Activated naive CD4-positive, alpha-beta T cell treated with anti-CD3 and anti-CD28 coated beads for 36 hours (primary cell): ENCODE results near the gene THOC7. TPM values are rescaled to one million over a fixed set of nuclear protein-coding genes. Genes with fewer than 3 reads are reported as not detected.

ENCODE experiments used
- CTCF ChIA-PET: fragments of 350-600 bp; sonication (Branson Sonifier 250); formaldehyde crosslinking; loops from one replicate; lab custom pipeline; 2021; ENCODE audit warnings: antibody characterized with exemption; lab: Charles Lee
- DNase-seq: peaks from one replicate; pipeline ENCODE4 v3.0.0-alpha.2; 2020
- H3K27ac Mint-ChIP-seq: one replicate; pipeline ENCODE4 v1.8.0; 2021; ENCODE audit warnings: mild to moderate bottlenecking, mixed read lengths
- H3K27me3 Mint-ChIP-seq: one replicate; pipeline ENCODE4 v1.8.0; 2021; ENCODE audit warnings: low read depth, mixed read lengths
- H3K36me3 Mint-ChIP-seq: one replicate; pipeline ENCODE4 v1.8.0; 2021; ENCODE audit warnings: low read depth, mixed read lengths
- H3K4me1 Mint-ChIP-seq: one replicate; pipeline ENCODE4 v1.8.0; 2021; ENCODE audit warnings: low read depth, mixed read lengths
- H3K4me3 Mint-ChIP-seq: one replicate; pipeline ENCODE4 v1.8.0; 2021; ENCODE audit warnings: mild to moderate bottlenecking, moderate library complexity, mixed read lengths
- H3K9me3 Mint-ChIP-seq: one replicate; pipeline ENCODE4 v1.8.0; 2021; ENCODE audit warnings: mixed read lengths
- intact Hi-C: fragments of 100-400 bp; cut with micrococcal nuclease; formaldehyde crosslinking; loops from one replicate; pipeline ENCODE4 v1.15.1; 2023
- total RNA-seq, 2 experiments: library from RNA; stranded (reverse); gene quantifications; one replicate each; pipeline ENCODE4 v1.2.3, GENCODE V29; 2021

THOC7 gene
- total RNA-seq, 2 experiments from 2014 or later: 72.8 to 77.0 TPM

DNA sequence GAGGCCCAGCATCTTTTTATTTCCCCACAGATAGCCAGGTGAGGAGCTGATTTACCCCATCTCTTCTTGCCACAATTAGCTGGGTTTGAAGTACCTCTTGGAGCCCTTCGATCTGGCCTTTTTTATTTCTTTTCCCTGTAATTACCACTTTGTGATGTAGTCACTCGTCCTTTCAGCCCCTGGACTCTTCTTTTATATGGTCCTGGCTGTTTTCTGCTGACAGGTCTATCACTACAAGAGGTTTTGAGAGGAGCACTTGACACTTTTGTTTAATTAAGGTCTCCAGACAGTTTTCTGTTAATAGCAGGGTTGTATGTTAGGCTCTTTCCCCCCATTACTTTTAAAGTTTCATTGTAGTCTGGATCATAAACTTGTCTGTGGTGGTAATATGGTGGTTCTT lies 11.9 kb upstream of the THOC7 start:
- Mint-ChIP-seq H3K9me3 (no peaks in the 10 kb centered on the region), H3K4me3 (no peak overlapping the region), H3K27ac (no peak overlapping the region), H3K4me1 (peaks cover 51% of the 10 kb centered on the region), H3K27me3 (no peaks in the 10 kb centered on the region), H3K36me3 (peaks cover 4% of the 10 kb centered on the region)
- DNase-seq: no peak
- CTCF ChIA-PET: interaction anchor here (0.6 kb wide), 1 partner anchor 116 kb away, joined by 6 read pairs; no protein-coding TSS in a partner anchor
- intact Hi-C loops: no loop called here

DNA sequence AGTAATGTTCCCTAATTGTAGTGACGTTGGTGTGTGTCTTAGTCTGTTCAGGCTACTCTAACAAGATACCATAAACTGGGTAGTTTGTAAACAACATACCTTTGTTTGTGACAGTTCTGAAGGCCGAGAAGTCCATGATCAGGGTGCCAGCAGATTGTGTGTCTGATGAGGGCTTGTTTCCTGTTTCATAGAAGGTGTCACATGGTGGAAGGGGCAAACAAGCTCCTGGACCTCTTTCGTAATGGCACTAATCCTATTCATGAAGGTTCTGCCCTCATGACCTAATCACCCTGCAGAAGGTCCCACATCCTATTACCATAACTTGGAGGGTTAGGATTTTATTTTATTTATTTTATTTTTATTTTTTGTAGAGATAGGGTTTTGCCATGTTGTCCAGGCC lies 11.2 kb upstream of the THOC7 start:
- no peaks in the 10 kb centered on the region for H3K27me3 Mint-ChIP-seq
- H3K4me1 Mint-ChIP-seq: peaks cover 52% of the 10 kb centered on the region
- DNase-seq: no peak
- CTCF ChIA-PET: no interaction called here
- no peak overlapping the region for H3K27ac Mint-ChIP-seq
- intact Hi-C loops: no loop called here
- H3K9me3 Mint-ChIP-seq: no peaks in the 10 kb centered on the region
- H3K4me3 Mint-ChIP-seq: no peak overlapping the region
- no peaks in the 10 kb centered on the region for H3K36me3 Mint-ChIP-seq

DNA sequence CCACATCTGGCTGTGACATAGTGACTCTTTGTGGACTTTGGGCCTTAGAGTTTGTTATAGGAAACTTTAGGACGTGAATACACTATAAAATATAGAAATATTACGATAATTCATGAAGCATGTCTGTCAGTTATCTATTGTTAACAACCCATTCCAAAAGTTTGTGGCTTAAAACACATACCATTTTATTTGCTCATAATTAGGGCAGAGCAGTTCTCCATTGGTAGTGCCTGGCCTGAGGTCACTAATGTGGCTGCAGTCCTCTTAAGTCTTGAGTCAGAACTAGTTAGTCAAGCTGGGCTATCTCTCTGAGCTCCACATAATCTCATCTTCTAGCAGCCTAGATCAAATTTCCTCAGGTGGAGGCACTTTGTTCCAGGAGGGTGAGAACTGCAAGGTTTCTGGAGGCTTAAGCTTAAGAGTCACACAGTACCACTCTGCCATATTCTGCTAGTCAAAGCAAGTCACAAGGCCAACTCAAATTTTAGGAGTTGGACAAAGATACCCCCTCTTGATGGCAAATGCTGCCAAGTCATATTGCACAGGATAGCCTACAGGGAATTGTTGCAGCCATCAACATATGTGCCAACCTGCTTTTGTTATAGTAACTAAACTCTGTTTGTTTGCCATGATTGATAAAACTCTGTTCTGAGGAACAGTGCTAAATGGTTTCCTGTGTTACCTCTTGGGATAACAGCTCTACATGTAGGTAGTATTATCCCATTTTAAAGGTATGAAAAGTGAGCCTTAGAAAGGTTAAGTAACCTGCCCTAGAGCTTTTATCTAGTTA lies 8.7 kb upstream of the THOC7 start:
- CTCF ChIA-PET: no interaction called here
- Mint-ChIP-seq H3K9me3 (no peaks in the 10 kb centered on the region), H3K27me3 (no peaks in the 10 kb centered on the region), H3K4me1 (peaks cover 46% of the 10 kb centered on the region), H3K4me3 (no peak overlapping the region), H3K27ac (no peak overlapping the region), H3K36me3 (peaks cover 7% of the 10 kb centered on the region)
- DNase-seq: no peak
- intact Hi-C loops: no loop called here

DNA sequence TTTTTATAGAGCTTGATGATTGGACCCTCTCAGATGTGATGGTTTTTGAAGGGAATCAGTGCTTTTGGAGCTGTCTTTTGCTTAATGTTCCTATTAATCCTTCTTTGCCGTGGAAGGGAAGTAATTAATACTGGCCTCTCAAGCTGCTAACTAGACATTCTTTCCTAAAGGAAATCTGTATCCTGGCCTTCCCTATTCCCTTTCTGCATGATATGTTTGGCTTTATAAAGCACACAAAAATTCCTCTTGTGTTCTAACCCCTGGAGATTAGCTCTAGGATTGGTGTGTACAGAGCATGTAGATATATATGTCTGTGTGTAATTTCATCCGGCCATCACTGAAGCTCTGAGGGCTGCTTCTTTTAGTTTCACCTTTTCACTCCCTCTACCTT lies 7.0 kb upstream of the THOC7 start:
- CTCF ChIA-PET: interaction anchor here (1.6 kb wide), 1 partner anchor 27 kb away, joined by 8 read pairs; no protein-coding TSS in a partner anchor
- Mint-ChIP-seq H3K36me3 (peaks cover 16% of the 10 kb centered on the region), H3K4me3 (no peak overlapping the region), H3K27me3 (no peaks in the 10 kb centered on the region), H3K9me3 (no peaks in the 10 kb centered on the region), H3K4me1 (peaks cover 41% of the 10 kb centered on the region), H3K27ac (no peak overlapping the region)
- no peak for DNase-seq
- intact Hi-C loops: no loop called here

DNA sequence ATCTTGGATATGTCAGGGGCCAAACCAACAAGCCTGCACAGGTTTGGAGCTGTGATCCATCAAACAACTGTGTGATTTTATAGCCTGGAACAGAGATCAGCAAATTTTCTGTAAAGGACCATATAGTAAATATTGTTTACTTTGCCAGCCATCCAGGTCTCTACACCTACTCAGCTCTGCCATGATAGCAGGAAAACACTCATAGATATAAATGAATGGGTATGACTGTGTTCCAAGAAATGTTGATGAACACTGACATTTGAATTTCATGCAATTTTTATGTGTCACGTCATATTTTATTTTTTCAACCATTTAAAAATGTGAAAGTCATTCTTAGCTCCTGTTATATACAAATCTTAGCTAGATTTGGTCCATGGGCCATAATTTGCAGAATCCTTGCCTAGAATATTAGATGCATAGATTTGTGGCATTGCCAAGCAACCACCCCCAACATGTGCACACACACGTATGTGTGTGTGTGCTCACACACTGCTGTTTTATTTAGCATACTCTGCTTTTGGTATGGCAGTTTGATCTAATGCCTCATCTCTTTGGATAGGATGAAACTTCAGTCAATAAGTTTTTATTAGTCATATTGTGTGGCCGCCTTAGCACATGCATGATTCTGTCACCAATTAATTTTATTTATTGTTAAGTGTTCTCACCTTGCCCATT lies 6.5 kb upstream of the THOC7 start:
- no peak overlapping the region for H3K27ac Mint-ChIP-seq
- H3K9me3 Mint-ChIP-seq: no peaks in the 10 kb centered on the region
- intact Hi-C loops: no loop called here
- H3K4me1 Mint-ChIP-seq: peaks cover 42% of the 10 kb centered on the region
- no peaks in the 10 kb centered on the region for H3K27me3 Mint-ChIP-seq
- no peak overlapping the region for H3K4me3 Mint-ChIP-seq
- DNase-seq: no peak
- H3K36me3 Mint-ChIP-seq: peaks cover 19% of the 10 kb centered on the region
- CTCF ChIA-PET: interaction anchor here (0.7 to 1.6 kb wide), 3 partner anchors 28 to 614 kb away, joined by 3 to 8 read pairs (median 3); no protein-coding TSS in a partner anchor

DNA sequence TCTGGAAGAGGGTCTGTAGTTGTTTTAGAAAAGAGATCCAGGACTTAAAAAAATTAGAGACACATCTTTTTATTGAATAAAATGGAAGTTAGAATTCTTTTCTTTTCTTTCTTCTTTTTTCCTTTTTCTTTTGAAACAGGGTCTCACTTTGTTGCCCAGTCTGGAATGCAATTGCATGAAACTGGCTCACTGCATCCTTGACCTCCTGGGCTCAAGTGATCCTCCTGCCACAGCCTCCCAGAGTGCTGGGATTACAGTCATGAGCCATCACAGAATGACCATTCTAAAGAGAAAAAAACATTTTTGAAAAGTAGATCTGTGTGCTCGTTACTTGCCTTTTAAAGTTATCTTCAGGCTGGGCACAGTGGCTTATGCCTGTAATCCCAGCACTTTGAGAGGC lies 3.6 kb upstream of the THOC7 start:
- H3K27ac Mint-ChIP-seq: no peak overlapping the region
- peaks cover 45% of the 10 kb centered on the region for H3K4me1 Mint-ChIP-seq
- DNase-seq: no peak
- H3K27me3 Mint-ChIP-seq: no peaks in the 10 kb centered on the region
- no peaks in the 10 kb centered on the region for H3K9me3 Mint-ChIP-seq
- no peak overlapping the region for H3K4me3 Mint-ChIP-seq
- CTCF ChIA-PET: interaction anchor here (0.7 kb wide), 1 partner anchor 18 kb away, joined by 3 read pairs; no protein-coding TSS in a partner anchor
- intact Hi-C loops: no loop called here
- H3K36me3 Mint-ChIP-seq: peaks cover 28% of the 10 kb centered on the region

DNA sequence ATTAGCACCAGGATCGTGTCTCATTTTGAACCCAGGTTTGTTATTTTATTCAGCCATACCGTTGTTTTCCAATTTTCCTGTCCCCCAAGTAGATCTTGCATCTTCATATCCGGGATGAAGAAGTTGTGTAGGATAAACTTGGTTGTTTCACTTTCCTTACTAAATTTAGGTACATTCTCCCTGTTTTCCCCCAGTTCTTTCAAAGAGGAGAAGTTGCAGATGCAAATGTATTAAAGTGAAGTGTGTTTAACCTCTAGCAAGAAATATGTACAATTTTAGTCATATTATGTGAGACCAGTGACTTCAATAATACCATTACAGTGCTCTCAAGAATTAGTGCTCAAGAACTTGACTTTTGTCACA lies 1.3 kb upstream of the THOC7 start:
- Mint-ChIP-seq H3K9me3 (no peaks in the 10 kb centered on the region), H3K27ac (peak overlapping the region; percentile 92), H3K36me3 (peaks cover 28% of the 10 kb centered on the region), H3K4me3 (peak overlapping the region; percentile 84), H3K4me1 (peaks cover 57% of the 10 kb centered on the region), H3K27me3 (no peaks in the 10 kb centered on the region)
- CTCF ChIA-PET: interaction anchor here (0.9 kb wide), 1 partner anchor 28 kb away, joined by 3 read pairs; no protein-coding TSS in a partner anchor
- DNase-seq: no peak
- intact Hi-C loops: loop anchor here (1.0 to 5.0 kb wide), 2 partner anchors 46 to 102 kb away; no protein-coding TSS in a partner anchor

DNA sequence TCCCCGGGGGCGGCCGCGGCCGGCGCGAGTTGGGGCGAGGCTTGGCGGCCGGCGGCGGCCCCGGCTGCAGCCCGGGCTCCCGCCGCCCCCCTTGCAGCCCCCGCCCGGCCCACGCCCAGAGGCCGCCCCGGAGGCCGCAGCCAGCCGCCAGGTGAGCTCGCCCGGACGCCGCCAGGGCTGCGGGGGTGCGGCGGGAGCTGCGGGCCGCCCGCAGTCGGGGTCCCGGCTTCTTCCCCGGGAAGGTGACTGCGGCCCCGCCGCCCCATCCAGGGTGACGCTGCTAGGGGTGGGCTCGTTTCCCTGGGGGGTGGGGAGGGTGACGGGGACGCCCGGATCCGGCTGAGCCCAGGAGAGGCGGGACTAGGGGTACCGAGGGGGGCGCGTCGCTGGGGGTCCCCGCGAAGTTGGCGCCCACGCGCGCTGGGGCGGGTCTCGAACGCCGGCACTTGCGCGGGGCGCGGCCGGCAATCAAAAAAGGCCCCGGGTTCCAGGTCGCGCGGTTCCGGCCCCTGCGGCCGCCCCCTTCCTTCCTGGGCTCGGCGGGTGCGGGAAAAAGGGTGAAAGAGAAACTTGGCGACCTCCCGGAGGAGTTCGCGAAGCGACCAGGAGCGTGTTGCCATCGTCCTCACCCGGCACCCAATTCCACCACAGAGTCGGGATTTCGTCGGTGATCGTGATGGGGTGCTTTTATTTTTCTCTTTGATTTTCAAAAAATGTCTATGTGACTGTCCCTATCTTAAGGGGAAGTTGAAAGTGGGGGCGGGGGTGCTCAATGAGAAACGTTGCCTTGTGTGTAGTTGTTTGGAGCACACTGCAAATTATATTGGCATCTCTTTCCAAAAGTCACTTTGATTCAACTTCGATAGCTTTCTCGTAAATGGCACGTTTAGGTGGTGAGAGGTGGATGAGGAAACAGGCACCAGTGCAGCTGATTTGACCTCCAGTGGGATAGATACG lies 681 bp upstream of the THOC7 start:
- Mint-ChIP-seq H3K4me3 (peak overlapping the region; percentile 84), H3K4me1 (peaks cover 59% of the 10 kb centered on the region), H3K36me3 (peaks cover 27% of the 10 kb centered on the region), H3K27me3 (no peaks in the 10 kb centered on the region), H3K9me3 (no peaks in the 10 kb centered on the region), H3K27ac (peak overlapping the region; percentile 92)
- CTCF ChIA-PET: interaction anchor here (0.9 kb wide), 1 partner anchor 29 kb away, joined by 3 read pairs; no protein-coding TSS in a partner anchor
- intact Hi-C loops: loop anchor here (1.0 to 5.0 kb wide), 2 partner anchors 47 to 103 kb away; no protein-coding TSS in a partner anchor
- DNase-seq: peak; percentile 50

DNA sequence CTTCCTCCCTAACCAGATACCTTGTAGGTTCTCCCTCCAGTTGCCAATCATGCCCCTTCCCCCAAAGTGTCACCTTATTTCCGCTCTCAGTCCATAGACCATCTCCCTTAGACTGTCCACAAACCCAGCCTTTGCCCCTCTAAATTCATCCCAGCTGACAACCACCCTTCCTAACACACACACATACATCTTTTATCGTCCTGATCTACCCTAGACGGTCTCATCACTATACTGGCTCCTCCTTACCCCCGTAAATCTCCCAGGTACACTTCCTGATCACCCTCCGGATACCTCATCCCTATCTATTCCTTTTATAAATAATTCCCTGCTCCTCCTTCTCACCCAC lies 828 bp downstream of the THOC7 start:
- intact Hi-C loops: loop anchor here (2.0 to 5.0 kb wide), 2 partner anchors 105 to 160 kb away; partner anchors contain the start of gene PSMD6
- Mint-ChIP-seq H3K4me1 (peaks cover 54% of the 10 kb centered on the region), H3K27ac (peak overlapping the region; percentile 91), H3K27me3 (no peaks in the 10 kb centered on the region), H3K9me3 (no peaks in the 10 kb centered on the region), H3K4me3 (peak overlapping the region; percentile 93), H3K36me3 (peaks cover 22% of the 10 kb centered on the region)
- DNase-seq: no peak
- CTCF ChIA-PET: no interaction called here

DNA sequence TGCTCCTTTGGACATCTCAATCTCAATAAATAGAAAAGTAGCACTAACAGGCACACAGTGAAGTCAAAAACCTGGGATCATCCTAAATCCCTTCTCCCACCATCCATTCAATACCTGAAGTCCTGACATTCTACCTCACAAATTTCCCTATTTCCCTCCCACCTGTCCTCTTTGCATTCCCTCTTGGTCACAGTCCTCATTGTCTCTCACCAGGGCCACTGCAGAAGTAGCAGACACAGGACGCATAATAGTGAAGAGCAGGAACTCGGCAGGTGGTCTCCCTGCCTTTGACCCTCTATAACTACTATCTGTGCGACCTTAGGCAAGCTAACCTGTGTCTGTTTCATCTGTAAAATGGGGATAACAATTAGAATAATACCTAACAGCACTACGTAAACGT lies 2.3 kb downstream of the THOC7 start:
- no peak for DNase-seq
- no peaks in the 10 kb centered on the region for H3K27me3 Mint-ChIP-seq
- CTCF ChIA-PET: no interaction called here
- no peak overlapping the region for H3K4me3 Mint-ChIP-seq
- intact Hi-C loops: loop anchor here (5.0 kb wide), 1 partner anchor 106 kb away; no protein-coding TSS in a partner anchor
- peaks cover 12% of the 10 kb centered on the region for H3K36me3 Mint-ChIP-seq
- H3K9me3 Mint-ChIP-seq: no peaks in the 10 kb centered on the region
- peaks cover 53% of the 10 kb centered on the region for H3K4me1 Mint-ChIP-seq
- H3K27ac Mint-ChIP-seq: no peak overlapping the region

DNA sequence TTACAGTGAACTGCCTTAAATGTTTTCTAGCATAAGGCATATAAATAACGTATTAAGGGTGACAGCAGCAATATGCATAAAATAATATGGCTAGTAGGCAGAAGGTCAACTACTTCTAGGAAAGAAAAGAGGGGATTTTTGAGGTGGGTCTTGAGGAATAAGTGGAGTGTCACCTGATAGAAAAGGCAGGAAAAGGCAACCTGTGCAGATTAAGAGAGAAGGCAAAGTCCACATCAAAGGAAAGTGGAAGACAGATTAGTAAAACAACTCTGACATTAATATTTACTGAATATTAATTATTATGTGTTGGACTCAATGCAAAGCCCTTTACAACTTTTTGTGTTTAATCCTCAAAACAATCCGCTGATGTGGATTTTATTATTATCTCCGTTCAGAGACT lies 2.8 kb downstream of the THOC7 start:
- CTCF ChIA-PET: interaction anchor here (1.1 kb wide), 1 partner anchor 12 kb away, joined by 3 read pairs; no protein-coding TSS in a partner anchor
- no peak for DNase-seq
- Mint-ChIP-seq H3K36me3 (peaks cover 11% of the 10 kb centered on the region), H3K4me1 (peaks cover 56% of the 10 kb centered on the region), H3K9me3 (no peaks in the 10 kb centered on the region), H3K27me3 (no peaks in the 10 kb centered on the region), H3K4me3 (no peak overlapping the region), H3K27ac (no peak overlapping the region)
- intact Hi-C loops: loop anchor here (5.0 kb wide), 1 partner anchor 107 kb away; no protein-coding TSS in a partner anchor
